ENCODE results near the gene CDT1. TPM values are rescaled to one million over a fixed set of nuclear protein-coding genes. Genes with fewer than 3 reads are reported as not detected.

The CDT1 gene
- total RNA-seq, 1 experiment from 2014 or later = 74.1 TPM

DNA sequence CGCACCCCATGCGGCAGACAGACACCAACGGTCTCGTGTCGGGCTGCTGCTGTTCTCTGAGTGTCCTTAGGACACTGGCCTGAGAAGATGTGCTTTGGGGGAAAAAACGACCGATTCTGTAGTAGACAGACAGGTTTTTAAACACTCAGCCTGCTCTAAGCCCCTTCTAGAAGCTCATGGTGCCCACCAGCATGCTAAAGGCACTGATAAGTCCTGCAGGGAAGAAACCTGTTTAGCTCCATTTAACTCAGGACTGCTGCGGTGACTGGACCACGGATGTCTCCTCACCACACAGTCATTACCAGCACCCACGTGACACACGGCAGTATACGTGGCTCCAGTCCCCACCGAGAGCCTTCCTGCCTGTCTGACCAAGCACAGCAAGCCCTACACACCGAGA is 27.2 kb downstream of the CDT1 start:
- Histone ChIP-seq H3K79me1 (ENCODE audit: insufficient read depth, low read depth, low read length, poor library complexity, severe bottlenecking) (no peaks in the 10 kb centered on the region), H2BK120ac (ENCODE audit: low read depth, low read length, poor library complexity, severe bottlenecking) (no peak overlapping the region), H3K4ac (ENCODE audit: low read depth, low read length) (no peak overlapping the region), H2AFZ (ENCODE audit: low read length) (no peak overlapping the region), H3K9me3 (ENCODE audit: control insufficient read depth, low read depth, low read length) (no peaks in the 10 kb centered on the region), H4K91ac (ENCODE audit: insufficient read length, low read depth, low read length) (no peak overlapping the region), H3K23me2 (ENCODE audit: insufficient read length, low read depth, low read length, poor library complexity, severe bottlenecking) (no peaks in the 10 kb centered on the region), H4K20me1 (ENCODE audit: control insufficient read depth, insufficient read depth, insufficient read length) (no peaks in the 10 kb centered on the region), H4K5ac (ENCODE audit: insufficient read length, low read depth, low read length) (no peak overlapping the region), H2BK15ac (ENCODE audit: low read depth, low read length) (no peak overlapping the region), H3K14ac (ENCODE audit: insufficient read depth, low read length) (no peak overlapping the region), H3K4me1 (ENCODE audit: insufficient read depth, low read length) (no peaks in the 10 kb centered on the region), H4K8ac (replicated peaks; ENCODE audit: insufficient read length, low read depth, low read length) (no peak overlapping the region), H3K56ac (ENCODE audit: insufficient read length, low read depth, low read length) (no peak overlapping the region), H3K18ac (ENCODE audit: insufficient read length, low read depth, low read length) (no peak overlapping the region), H3K79me2 (ENCODE audit: insufficient read depth, low read length) (no peaks in the 10 kb centered on the region), H3K27me3 (ENCODE audit: insufficient read depth, low read length) (no peaks in the 10 kb centered on the region), H2BK5ac (ENCODE audit: insufficient read length, low read length) (no peak overlapping the region), H2BK20ac (ENCODE audit: low read depth, low read length, poor library complexity, severe bottlenecking) (no peak overlapping the region), H2AK5ac (ENCODE audit: insufficient read length, low read length) (no peak overlapping the region), H3K4me2 (ENCODE audit: insufficient read depth, insufficient read length, low read length) (no peak overlapping the region), H2BK12ac (ENCODE audit: insufficient read length, low read depth, low read length) (no peak overlapping the region), H3T11ph (ENCODE audit: low read length) (no peak overlapping the region), H3K23ac (ENCODE audit: insufficient read length, low read depth, low read length) (no peak overlapping the region), H3K9ac (ENCODE audit: extremely low read depth, insufficient read length, low read length) (no peak overlapping the region), H3K27ac (ENCODE audit: insufficient read length, low read depth, low read length) (no peak overlapping the region)
- WGBS (ENCODE audit: extremely low coverage, insufficient read length, low lambda C conversion rate) = no CpG with 5 or more reads among the region's 14 CpGs
- TF ChIP-seq CTCF (conservative IDR thresholded peaks at IDR 0.05) = no peak
- Mint-ChIP-seq H3K9me3 (no peaks in the 10 kb centered on the region), H3K36me3 (ENCODE audit: insufficient read depth in 1 of 3, low read depth in 3 of 3) (peaks cover 0 to 6% (median 3%) of the 10 kb centered on the region in 3 experiments; a peak in 3 of 7 replicates), H3K27me3 (ENCODE audit: low read depth) (no peaks in the 10 kb centered on the region), H3K4me3 (peak overlapping the region in 1 of 2 experiments; percentile 14; a peak in 2 of 5 replicates), H3K27ac (no peak overlapping the region), H3K4me1 (no peaks in the 10 kb centered on the region)
- no peak for DNase-seq

Measured in H9 (cell line).